Measurements from ENCODE around the gene PHGDH. TPM values are rescaled to one million over a fixed set of nuclear protein-coding genes. Genes with fewer than 3 reads are reported as not detected.

The PHGDH gene
- total and polyA plus RNA-seq, 2 donors (not counting 1 experiment from before 2014, with no cell fraction given), result 1.2 to 3.9 TPM

DNA sequence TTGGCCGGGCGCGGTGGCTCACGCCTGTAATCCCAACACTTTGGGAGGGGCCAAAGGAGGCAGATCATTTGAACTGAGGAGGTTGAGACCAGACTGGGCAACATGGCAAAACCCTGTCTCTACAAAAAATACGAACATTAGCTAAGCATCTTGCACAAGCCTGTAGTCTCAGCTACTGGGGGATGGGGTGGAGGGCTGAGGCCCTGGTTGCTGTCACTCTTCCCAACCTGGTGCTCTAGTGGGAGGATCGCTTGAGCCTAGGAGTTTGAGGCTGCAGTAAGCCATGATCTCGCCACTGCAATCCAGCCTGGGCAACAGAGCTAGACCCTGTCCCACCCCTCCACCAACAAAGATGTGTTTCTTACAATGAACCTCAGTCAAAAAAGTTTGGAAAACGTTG, 2.8 kb downstream of the PHGDH start:
- Mint-ChIP-seq H3K9me3 (ENCODE audit: insufficient read depth) (no peaks in the 10 kb centered on the region), H3K4me1 (peaks cover 18% of the 10 kb centered on the region), H3K4me3 (no peak overlapping the region), H3K27ac (no peak overlapping the region), H3K27me3 (peaks cover 26% of the 10 kb centered on the region)
- intact Hi-C loops (cut with micrococcal nuclease), result no loop called here
- whole genome bisulfite sequencing (ENCODE audit: insufficient coverage), result 88% methylated on average over 1 of the region's 8 CpGs
- Histone ChIP-seq H3K4me1 (ENCODE audit: control insufficient read depth in 2 of 2, insufficient read depth in 2 of 2, low read length in 2 of 2) (peaks cover 11 to 12% of the 10 kb centered on the region in 2 donors), H3K4me3 (ENCODE audit: control extremely low read depth in 1 of 5, extremely low read depth in 1 of 5, insufficient read depth in 1 of 5, low read depth in 2 of 5, low read length in 4 of 5) (no peak overlapping the region), H3K9ac (ENCODE audit: low read length) (no peak overlapping the region), H3K27me3 (replicated peaks in 1 of 4; ENCODE audit: control extremely low read depth in 1 of 4, control insufficient read depth in 3 of 4, insufficient read depth in 4 of 4, low read length in 3 of 4) (peaks cover 0 to 13% (median 5%) of the 10 kb centered on the region in 4 experiments), H3K9me3 (ENCODE audit: control extremely low read depth in 1 of 3, control insufficient read depth in 2 of 3, insufficient read depth in 1 of 3, low read length in 2 of 3) (no peaks in the 10 kb centered on the region), H4K20me1 (ENCODE audit: control insufficient read depth, insufficient read depth, low read length, poor library complexity, severe bottlenecking) (no peaks in the 10 kb centered on the region), H3K79me2 (ENCODE audit: control insufficient read depth, insufficient read depth, low read length) (no peaks in the 10 kb centered on the region), H2AFZ (ENCODE audit: insufficient read depth, low read depth, low read length, poor library complexity, severe bottlenecking) (no peak overlapping the region), H3K27ac (ENCODE audit: low read length in 2 of 2) (no peak overlapping the region), H3K4me2 (replicated peaks; ENCODE audit: low read depth, low read length, poor library complexity, severe bottlenecking) (no peak overlapping the region), H3K36me3 (replicated peaks in 1 of 2; ENCODE audit: control extremely low read depth in 1 of 2, control insufficient read depth in 1 of 2, extremely low read depth in 1 of 2, insufficient read depth in 2 of 2, low read length in 1 of 2) (no peaks in the 10 kb centered on the region)
- CTCF ChIA-PET, result no interaction called here
- no peak for ATAC-seq (ENCODE audit: low read depth)
- DNase-seq, result no peak
- TF ChIP-seq EZH2 (IDR thresholded peaks at IDR 0.05; ENCODE audit: borderline replicate concordance, insufficient read depth, low read depth, low read length, poor library complexity, severe bottlenecking), result no peak
- TF ChIP-seq, protein P1, sequence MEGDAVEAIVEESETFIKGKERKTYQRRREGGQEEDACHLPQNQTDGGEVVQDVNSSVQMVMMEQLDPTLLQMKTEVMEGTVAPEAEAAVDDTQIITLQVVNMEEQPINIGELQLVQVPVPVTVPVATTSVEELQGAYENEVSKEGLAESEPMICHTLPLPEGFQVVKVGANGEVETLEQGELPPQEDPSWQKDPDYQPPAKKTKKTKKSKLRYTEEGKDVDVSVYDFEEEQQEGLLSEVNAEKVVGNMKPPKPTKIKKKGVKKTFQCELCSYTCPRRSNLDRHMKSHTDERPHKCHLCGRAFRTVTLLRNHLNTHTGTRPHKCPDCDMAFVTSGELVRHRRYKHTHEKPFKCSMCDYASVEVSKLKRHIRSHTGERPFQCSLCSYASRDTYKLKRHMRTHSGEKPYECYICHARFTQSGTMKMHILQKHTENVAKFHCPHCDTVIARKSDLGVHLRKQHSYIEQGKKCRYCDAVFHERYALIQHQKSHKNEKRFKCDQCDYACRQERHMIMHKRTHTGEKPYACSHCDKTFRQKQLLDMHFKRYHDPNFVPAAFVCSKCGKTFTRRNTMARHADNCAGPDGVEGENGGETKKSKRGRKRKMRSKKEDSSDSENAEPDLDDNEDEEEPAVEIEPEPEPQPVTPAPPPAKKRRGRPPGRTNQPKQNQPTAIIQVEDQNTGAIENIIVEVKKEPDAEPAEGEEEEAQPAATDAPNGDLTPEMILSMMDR (IDR thresholded peaks at IDR 0.05), result no peak
- POLR2A ChIA-PET, result no interaction called here

DNA sequence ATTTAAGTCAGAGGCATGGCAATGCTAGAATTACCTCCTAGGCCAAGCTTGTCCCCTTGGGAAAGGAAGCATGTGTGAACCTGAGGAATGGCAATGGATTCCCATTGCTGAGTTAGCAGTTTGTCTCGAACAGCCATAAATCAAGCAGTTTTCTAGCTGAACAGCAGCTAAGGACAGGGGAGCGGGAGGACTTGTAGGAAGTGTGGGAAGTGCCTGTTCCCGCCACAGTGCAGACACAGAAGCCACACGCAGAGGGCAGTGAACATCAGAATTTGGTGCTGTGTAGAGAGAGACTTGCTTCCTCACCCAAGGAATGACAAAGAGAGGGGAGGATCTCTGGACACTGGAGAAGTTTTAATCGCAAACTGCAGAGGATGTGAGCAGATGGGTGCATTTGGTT, 3.8 kb downstream of the PHGDH start:
- intact Hi-C loops (cut with micrococcal nuclease), result no loop called here

More for the DNA sequence above, 3.8 kb downstream of the PHGDH start:
- no peak overlapping the region for H2AFZ ChIP-seq (ENCODE audit: insufficient read depth, low read depth, low read length, poor library complexity, severe bottlenecking)
- H3K27ac ChIP-seq (ENCODE audit: low read length in 2 of 2), result no peak overlapping the region
- WGBS (ENCODE audit: insufficient coverage), result 41% methylated on average over 5 of the region's 5 CpGs
- Mint-ChIP-seq H3K4me1 (peaks cover 18% of the 10 kb centered on the region), H3K27ac (no peak overlapping the region), H3K27me3 (peaks cover 21% of the 10 kb centered on the region), H3K4me3 (no peak overlapping the region), H3K9me3 (ENCODE audit: insufficient read depth) (no peaks in the 10 kb centered on the region)
- H3K4me2 ChIP-seq (replicated peaks; ENCODE audit: low read depth, low read length, poor library complexity, severe bottlenecking), result no peak overlapping the region
- H3K27me3 ChIP-seq (replicated peaks in 1 of 4; ENCODE audit: control extremely low read depth in 1 of 4, control insufficient read depth in 3 of 4, insufficient read depth in 4 of 4, low read length in 3 of 4), result peaks cover 0 to 8% (median 5%) of the 10 kb centered on the region in 4 experiments
- TF ChIP-seq, protein P1 (IDR thresholded peaks at IDR 0.05), result no peak
- TF ChIP-seq EZH2 (IDR thresholded peaks at IDR 0.05; ENCODE audit: borderline replicate concordance, insufficient read depth, low read depth, low read length, poor library complexity, severe bottlenecking), result no peak
- CTCF ChIA-PET, result no interaction called here
- no peak overlapping the region for H3K9ac ChIP-seq (ENCODE audit: low read length)
- H3K4me1 ChIP-seq (ENCODE audit: control insufficient read depth in 2 of 2, insufficient read depth in 2 of 2, low read length in 2 of 2), result peaks cover 11 to 12% of the 10 kb centered on the region in 2 donors
- H3K79me2 ChIP-seq (ENCODE audit: control insufficient read depth, insufficient read depth, low read length), result no peaks in the 10 kb centered on the region
- no peaks in the 10 kb centered on the region for H3K9me3 ChIP-seq (ENCODE audit: control extremely low read depth in 1 of 3, control insufficient read depth in 2 of 3, insufficient read depth in 1 of 3, low read length in 2 of 3)
- POLR2A ChIA-PET, result no interaction called here
- no peaks in the 10 kb centered on the region for H4K20me1 ChIP-seq (ENCODE audit: control insufficient read depth, insufficient read depth, low read length, poor library complexity, severe bottlenecking)
- no peaks in the 10 kb centered on the region for H3K36me3 ChIP-seq (replicated peaks in 1 of 2; ENCODE audit: control extremely low read depth in 1 of 2, control insufficient read depth in 1 of 2, extremely low read depth in 1 of 2, insufficient read depth in 2 of 2, low read length in 1 of 2)
- H3K4me3 ChIP-seq (ENCODE audit: control extremely low read depth in 1 of 5, extremely low read depth in 1 of 5, insufficient read depth in 1 of 5, low read depth in 2 of 5, low read length in 4 of 5), result no peak overlapping the region
- ATAC-seq (ENCODE audit: low read depth) (no peak), DNase-seq (no peak)
